ENCODE data around the gene REEP3.

DNA sequence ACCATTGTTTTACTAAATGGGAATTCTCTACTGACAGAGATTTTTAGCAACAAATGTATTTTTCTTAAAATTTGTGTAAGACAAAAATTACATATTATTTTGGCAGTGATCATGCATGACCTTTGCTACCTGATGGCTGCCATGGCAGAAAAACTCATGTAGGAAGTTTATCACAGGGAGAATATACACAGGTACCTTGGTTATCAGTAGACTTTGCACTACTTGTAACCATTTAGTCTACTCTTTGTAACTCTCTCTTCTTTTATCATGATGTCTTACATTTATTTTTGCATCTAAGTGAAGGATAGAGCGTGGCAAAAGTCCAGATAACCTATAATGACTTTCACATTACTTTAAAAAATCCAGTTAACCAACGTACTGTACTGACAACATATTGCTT is 34.1 kb downstream of the REEP3 start:
- TF ChIP-seq GATA3 (IDR thresholded peaks at IDR 0.05; ENCODE audit: low read depth, low read length) (no peak), GATA2 (IDR thresholded peaks at IDR 0.05; ENCODE audit: low read depth, low read length) (no peak)

Data from SH-SY5Y (cell line).